GDM1 (cell line): ENCODE measurements around the gene HTR1B.

Experiments
- DNase-seq: peaks from one replicate; lab custom pipeline; 2025; lab: John Stamatoyannopoulos, UW

Gene HTR1B

GRCh38 chr6:77456531-77457248 is 6.6 kb downstream of the HTR1B start:
- no peak for DNase-seq

GRCh38 chr6:77455271-77455670 is 8.0 kb downstream of the HTR1B start:
- no peak for DNase-seq

GRCh38 chr6:77454386-77454785 is 8.9 kb downstream of the HTR1B start:
- DNase-seq: no peak

DNA sequence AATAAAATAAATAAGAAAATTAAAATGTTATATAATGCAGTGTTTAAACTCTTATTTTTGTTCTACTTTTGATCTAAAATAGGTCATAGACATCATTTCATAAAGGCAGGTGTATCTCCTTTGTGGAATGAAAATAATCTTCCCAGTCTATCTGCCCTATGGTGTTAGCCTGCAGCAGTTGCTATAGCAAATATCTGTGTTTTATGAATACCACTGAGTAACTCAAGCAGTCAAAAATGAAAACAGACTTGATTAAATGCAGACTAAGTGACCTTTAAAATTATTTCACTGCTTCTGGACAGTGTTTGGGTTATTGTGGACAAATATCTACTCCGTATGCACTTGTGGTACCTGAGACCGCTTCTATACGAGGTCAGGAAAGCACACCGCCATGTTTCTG is 11.8 kb downstream of the HTR1B start:
- DNase-seq: no peak

GRCh38 chr6:77450924-77451323 is 12.4 kb downstream of the HTR1B start:
- DNase-seq: no peak

- no peak for DNase-seq
These were observed 14.7 kb downstream of the HTR1B start for GRCh38 chr6:77448546-77448945.

DNA sequence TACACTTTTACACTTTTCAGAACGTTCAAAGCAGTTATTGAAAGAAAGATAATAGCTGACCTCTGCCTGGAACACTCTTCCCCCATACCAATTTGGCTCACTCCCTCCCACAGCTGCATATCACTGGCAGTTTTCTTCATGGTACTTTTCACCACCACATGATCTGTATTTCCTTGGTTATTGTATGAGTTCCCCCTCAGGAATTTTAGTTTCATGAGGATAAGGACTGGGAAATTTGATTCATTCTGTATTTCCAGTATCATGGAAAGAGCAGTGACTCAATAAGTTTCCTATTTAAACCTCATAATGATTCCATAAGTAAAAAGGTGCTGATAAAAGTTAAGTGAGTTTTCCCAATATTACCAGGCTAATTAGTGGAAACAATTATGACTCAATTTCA is 16.0 kb downstream of the HTR1B start:
- DNase-seq: no peak

- no peak for DNase-seq
These were observed 17.0 kb downstream of the HTR1B start for GRCh38 chr6:77446249-77446648.

GRCh38 chr6:77445214-77445613 is 18.1 kb downstream of the HTR1B start:
- DNase-seq: no peak

DNA sequence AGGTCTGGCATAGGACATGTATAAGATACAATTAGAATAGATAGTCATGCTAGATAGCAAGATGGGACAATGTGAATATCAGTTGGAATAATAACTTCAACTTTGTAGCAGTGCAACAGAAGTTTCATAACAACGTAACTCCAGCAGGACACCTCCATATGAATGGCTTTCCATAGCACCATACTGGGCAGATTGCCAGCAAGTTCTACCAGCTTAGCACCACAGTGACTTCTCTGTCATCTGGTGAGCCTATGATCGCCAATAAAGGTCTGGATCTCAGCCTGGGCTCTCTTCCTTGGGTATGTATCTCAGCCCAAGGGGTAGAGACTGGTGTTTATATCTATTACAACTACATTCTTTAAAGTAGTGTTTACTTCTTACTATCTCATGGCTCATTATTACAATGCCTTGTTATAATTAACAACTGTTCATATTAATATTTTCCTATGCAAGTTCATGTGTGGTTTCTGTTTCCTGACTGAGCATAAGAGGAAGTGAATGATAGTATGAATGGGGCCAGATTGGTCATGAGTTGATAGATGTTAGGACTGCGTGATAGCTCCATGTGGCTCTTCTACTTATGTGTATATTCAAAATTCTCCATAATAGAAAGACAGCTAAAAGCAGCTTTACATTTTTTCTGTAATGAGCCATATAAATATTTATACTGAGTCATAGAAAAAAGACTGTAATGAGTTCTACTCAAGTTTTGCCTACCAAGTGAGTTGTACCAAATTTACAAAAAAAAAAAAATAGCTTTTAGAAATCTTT is 22.9 kb downstream of the HTR1B start:
- DNase-seq: no peak

- DNase-seq: no peak
These were observed 29.4 kb downstream of the HTR1B start for GRCh38 chr6:77433888-77434287.

- DNase-seq: no peak
These were observed 32.8 kb downstream of the HTR1B start for GRCh38 chr6:77430504-77430903.

GRCh38 chr6:77425671-77426070 is 37.6 kb downstream of the HTR1B start:
- DNase-seq: no peak

GRCh38 chr6:77425216-77425615 is 38.1 kb downstream of the HTR1B start:
- no peak for DNase-seq

GRCh38 chr6:77424761-77425160 is 38.5 kb downstream of the HTR1B start:
- DNase-seq: no peak

- no peak for DNase-seq
These were observed 46.5 kb downstream of the HTR1B start for GRCh38 chr6:77416839-77417238.

DNA sequence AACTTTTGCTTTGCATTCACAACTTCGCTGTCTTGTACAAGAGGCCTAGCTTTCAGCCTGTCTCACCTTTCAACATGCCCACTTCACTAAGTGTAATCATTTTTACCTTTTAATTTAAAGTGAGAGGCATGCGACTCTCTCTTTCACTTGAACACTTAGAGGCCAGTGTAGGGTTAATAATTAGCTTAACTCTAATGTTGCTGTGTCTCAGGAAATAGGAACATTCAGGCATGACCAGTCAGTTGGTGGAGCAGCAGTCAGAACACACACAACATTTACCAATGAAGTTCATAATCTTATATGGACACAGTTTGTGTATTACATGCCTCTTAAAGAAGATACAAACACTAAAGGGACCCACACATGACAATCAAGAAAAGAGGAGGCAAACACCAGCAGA is 47.6 kb downstream of the HTR1B start:
- DNase-seq: no peak
